H7 (cell line): ENCODE data around the gene TMEM169. TPM values are rescaled to one million over a fixed set of nuclear protein-coding genes. Genes with fewer than 3 reads are reported as not detected.
A peak's percentile ranks its signal among the peaks of the same experiment; 100 is the strongest.

Source experiments
- DNase-seq: peaks from one replicate; pipeline ENCODE4 v3.0.0; 2012
- H3K27me3 ChIP-seq: 2 replicates; pipeline ENCODE4 v1.6.0; 2011; ENCODE audit warnings: mild to moderate bottlenecking, low read length; ENCODE audit not compliant: control insufficient read depth, insufficient read depth
- H3K36me3 ChIP-seq: replicated peaks from 2 replicates; pipeline ENCODE4 v1.5.1; 2011; ENCODE audit warnings: low read length; ENCODE audit not compliant: control insufficient read depth, insufficient read depth
- H3K4me3 ChIP-seq: 2 replicates; pipeline ENCODE4 v1.5.1; 2011; ENCODE audit warnings: low read depth, mild to moderate bottlenecking, control low read depth, low read length, moderate library complexity; ENCODE audit not compliant: insufficient read depth
- total RNA-seq: library from RNA; depleted of rRNA; stranded (reverse); fragments of >200 nt; shearing (Covaris generic); gene quantifications from 2 replicates; pipeline ENCODE4 v1.2.3, GENCODE V29; 2014; rRNA removed

Gene TMEM169
- total RNA-seq = 0.42 and 1.1 TPM in 2 replicates

DNA sequence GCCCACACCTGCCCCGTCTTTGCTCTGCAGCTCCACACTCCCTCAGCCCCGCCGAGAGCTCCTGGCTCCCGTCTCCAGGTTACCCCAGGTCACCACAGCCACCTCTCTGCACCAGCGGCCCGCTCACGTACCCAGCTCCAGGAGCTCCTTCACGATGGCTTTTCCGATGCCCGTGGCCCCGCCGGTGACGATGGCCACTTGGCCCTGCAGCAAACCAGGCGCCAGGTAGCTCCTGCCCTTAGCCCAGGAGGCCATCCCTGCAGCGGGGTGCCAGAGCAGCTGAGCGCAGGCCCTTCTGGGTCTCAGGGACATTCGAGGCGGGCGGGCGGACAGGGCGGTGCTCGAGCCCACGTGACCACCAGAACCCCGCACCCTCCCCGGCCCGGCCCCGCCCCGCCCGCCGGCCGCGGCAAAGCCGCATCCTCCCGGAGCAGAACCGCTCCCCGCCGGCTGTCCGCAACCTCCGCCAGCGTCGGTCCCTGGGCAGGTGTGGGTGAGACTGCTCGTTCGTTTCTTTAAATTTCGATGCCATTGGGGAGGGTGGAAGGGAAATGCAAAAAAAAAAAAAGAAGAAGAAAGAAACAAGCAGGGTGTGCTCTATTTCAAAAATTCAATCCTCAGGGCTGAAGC, at the start of gene TMEM169, which contains the start of gene PECR:
Gene TMEM169 (plus strand): TSS at position 433 of the 630 bp plus-strand sequence. CDS start 14,045 bp downstream, outside the sequence.
Gene PECR (minus strand): TSS at position 323 of the 630 bp plus-strand sequence. CDS start 68 bp downstream, at position 255.
- peak; percentile 98 for DNase-seq

GRCh38 chr2:216031960-216032689, 49.6 kb upstream of the TMEM169 start:
- H3K27me3 ChIP-seq = no peaks in the 10 kb centered on the region
- no peaks in the 10 kb centered on the region; the same call in 1 of the 2 replicates for H3K36me3 ChIP-seq
- no peak overlapping the region for H3K4me3 ChIP-seq
- no peak for DNase-seq

More for the DNA sequence above, at the start of gene TMEM169, which contains the start of gene PECR:
- Histone ChIP-seq H3K27me3 (peaks cover 2% of the 10 kb centered on the region; the same call in 1 of the 2 replicates), H3K36me3 (no peaks in the 10 kb centered on the region), H3K4me3 (peak within 1 kb of the TSS; percentile 77)

DNA sequence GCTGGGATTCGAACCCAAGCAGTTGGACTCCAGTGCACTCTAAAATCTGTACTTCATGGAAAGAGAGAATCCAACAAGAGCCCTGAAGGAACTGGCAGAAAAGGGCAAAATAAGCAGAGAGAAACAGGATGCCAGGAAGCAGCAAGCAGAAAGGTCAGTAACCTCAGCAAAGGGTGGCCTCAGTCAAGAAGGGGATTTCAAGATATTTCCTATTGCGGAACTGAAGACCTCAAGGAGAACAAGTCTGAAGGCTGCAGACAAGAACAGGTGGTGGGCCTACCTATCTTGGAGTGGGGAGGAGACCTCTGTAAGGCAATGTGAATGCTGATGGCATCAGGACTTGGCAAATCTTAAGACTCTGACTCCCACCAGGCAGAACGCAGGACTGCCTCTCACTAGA, 48.3 kb upstream of the TMEM169 start:
- DNase-seq = no peak
- no peaks in the 10 kb centered on the region for H3K27me3 ChIP-seq
- no peaks in the 10 kb centered on the region; the same call in 1 of the 2 replicates for H3K36me3 ChIP-seq
- H3K4me3 ChIP-seq = no peak overlapping the region

DNA sequence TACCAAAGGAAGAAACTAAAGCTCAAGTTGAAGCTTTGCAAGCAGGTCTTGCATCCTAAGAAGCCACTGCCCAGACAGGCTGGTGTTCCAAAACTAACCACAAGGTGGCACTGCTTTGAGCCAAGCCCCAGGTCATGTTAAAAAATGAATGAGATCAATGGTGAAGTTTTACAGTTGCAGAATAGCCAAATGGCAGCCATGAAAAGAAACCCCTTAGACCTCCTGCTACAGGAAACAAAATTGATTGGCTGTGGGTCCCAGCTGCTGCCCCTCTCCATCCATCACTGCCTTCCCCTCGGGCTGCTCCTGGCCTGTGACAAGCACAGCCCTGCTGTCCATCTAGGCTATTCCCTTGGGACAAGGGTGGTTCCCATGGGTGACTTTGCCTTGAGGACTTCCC, 47.7 kb upstream of the TMEM169 start:
- Histone ChIP-seq H3K36me3 (no peaks in the 10 kb centered on the region; the same call in 1 of the 2 replicates), H3K27me3 (no peaks in the 10 kb centered on the region), H3K4me3 (no peak overlapping the region)
- peak; percentile 71 for DNase-seq

DNA sequence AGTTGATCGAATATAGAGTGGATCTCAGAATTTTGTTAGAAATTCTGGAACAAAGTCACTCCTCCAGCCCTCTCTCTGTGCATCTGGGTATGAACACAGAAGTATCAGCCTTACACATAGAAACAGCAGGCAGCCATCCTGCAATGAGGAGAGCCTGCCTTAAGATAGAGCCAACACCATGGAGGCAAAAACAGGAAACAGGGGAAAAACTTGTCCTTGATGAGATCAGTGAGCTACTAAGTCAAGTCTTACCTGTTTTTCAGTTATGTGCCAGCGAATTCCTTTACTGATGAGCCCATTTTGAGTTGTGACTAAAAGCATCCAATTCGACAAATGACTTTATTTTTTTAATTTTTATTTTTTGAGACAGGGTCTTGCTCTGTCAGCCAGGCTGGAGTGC, 41.8 kb upstream of the TMEM169 start:
- no peak for DNase-seq
- H3K27me3 ChIP-seq = no peaks in the 10 kb centered on the region
- H3K36me3 ChIP-seq = no peaks in the 10 kb centered on the region; the same call in 1 of the 2 replicates
- no peak overlapping the region for H3K4me3 ChIP-seq

DNA sequence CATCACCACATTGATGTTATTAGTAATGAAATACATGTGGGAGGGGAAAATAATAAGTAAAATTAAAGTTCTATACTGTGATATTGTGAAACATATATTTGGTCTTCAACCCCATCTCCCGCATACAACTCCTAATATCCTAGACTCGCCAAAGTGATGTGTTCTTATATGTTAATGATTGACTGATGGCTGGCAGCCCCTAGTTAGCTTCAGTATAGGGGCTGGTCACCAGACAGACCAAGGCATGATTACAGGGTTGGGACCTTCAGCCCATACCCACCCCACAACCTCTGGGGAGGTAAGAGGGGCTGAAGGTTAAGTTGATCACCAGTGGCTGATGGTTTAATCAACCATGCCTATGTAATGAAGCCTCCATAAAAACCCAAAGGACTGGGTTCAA, 40.3 kb upstream of the TMEM169 start:
- no peak for DNase-seq
- no peaks in the 10 kb centered on the region; the same call in 1 of the 2 replicates for H3K36me3 ChIP-seq
- no peaks in the 10 kb centered on the region for H3K27me3 ChIP-seq
- no peak overlapping the region for H3K4me3 ChIP-seq

GRCh38 chr2:216043949-216044348, 37.8 kb upstream of the TMEM169 start:
- H3K36me3 ChIP-seq = no peaks in the 10 kb centered on the region
- DNase-seq = no peak
- H3K4me3 ChIP-seq = no peak overlapping the region
- no peaks in the 10 kb centered on the region for H3K27me3 ChIP-seq

DNA sequence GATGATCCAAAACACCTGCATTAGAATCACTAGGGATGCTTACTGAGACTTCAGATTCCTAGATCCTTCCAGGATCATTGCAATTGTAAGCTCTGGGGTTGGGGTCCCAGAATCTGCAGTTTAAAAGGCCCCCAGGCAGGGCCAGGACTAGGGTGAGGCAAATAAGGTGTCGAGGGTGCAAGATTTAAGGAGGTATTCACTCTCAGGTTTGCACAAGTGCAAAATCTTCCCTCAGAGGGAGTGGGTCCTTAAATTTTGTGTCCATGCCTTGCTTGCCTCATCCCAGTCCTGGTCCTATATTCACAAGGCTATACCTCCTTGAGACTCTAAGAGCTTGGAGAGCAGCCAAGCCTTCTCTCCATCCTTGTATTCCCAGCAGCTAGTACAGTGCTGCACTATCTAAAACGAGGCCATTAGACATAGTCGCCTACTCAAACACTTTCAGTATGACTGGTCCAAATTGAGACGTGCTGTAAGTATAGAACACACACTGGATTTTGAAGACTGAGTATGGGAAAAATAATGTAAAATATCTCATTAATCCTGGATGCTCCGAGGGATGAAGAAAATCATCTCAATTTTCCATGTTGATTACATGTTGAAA, 36.7 kb upstream of the TMEM169 start:
- no peak for DNase-seq
- Histone ChIP-seq H3K36me3 (no peaks in the 10 kb centered on the region), H3K4me3 (no peak overlapping the region), H3K27me3 (no peaks in the 10 kb centered on the region)

DNA sequence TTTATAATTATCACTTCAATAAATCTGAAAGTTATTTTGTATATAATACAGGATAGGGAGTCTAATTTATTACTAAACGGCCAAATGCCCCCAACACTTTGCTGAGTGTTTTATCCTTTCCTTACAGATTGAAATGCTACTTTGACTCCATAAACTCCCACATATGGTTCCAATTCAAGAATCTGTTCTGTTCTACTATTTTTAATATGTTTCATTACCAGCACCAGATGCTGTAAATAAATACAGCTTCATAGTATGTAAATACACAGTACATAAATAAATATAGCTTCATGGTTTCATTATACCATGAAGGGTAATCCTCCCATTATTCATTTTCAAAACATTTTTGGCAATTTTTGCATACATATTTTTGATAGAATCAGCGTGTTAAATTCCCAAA, 34.3 kb upstream of the TMEM169 start:
- Histone ChIP-seq H3K4me3 (no peak overlapping the region), H3K36me3 (no peaks in the 10 kb centered on the region), H3K27me3 (no peaks in the 10 kb centered on the region)
- no peak for DNase-seq

DNA sequence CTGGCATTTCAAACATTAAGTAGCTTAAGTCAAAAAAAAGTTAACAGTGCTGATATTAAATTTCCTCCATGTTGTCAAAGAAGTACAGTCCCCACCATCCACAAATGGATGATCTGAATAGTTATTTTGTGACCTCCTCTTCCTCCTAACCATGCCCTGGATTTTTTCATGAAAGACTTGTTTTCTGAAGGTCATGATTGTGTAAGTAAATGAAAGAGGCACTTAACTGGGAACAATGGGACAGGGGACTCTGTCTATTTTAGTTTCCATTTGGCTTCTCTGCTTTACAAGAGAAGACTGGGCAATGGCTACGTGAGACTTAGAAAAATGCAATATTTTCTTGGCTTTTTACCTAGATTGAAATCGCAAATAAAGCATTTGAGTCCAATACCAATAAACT, 32.3 kb upstream of the TMEM169 start:
- Histone ChIP-seq H3K4me3 (no peak overlapping the region), H3K36me3 (no peaks in the 10 kb centered on the region), H3K27me3 (no peaks in the 10 kb centered on the region)
- DNase-seq = no peak

GRCh38 chr2:216051350-216051749, 30.4 kb upstream of the TMEM169 start:
- Histone ChIP-seq H3K36me3 (no peaks in the 10 kb centered on the region), H3K27me3 (no peaks in the 10 kb centered on the region), H3K4me3 (no peak overlapping the region)
- DNase-seq = peak; percentile 10

- H3K36me3 ChIP-seq = no peaks in the 10 kb centered on the region
- no peak for DNase-seq
- no peak overlapping the region for H3K4me3 ChIP-seq
- H3K27me3 ChIP-seq = no peaks in the 10 kb centered on the region
Measured at GRCh38 chr2:216052420-216052819, 29.3 kb upstream of the TMEM169 start.

- DNase-seq = no peak
- Histone ChIP-seq H3K27me3 (no peaks in the 10 kb centered on the region), H3K4me3 (no peak overlapping the region), H3K36me3 (no peaks in the 10 kb centered on the region; the same call in 1 of the 2 replicates)
Measured at GRCh38 chr2:216055680-216056079, 26.0 kb upstream of the TMEM169 start.

DNA sequence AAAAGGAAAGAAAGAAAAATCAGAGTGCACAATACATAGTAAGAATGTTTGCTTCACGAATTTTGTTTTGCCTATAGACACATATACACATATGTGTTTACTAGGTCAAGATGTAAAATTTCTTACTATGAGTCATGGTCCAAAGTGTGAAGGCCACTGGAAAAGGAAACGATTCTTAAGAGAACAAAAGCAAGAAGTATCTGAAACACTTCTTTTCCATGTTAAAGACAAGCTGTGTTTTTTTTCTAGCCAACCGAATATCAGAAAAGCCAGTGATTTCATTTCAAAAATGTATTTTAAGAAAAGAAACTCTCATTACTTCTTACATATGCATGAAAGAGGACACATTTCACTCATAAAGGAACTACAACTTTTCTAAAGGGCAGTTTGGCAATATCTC, 25.0 kb upstream of the TMEM169 start:
- Histone ChIP-seq H3K27me3 (no peaks in the 10 kb centered on the region), H3K4me3 (no peak overlapping the region), H3K36me3 (no peaks in the 10 kb centered on the region; the same call in 1 of the 2 replicates)
- DNase-seq = no peak
